ENCODE measurements around the gene RANBP3. TPM values are rescaled to one million over a fixed set of nuclear protein-coding genes. Genes with fewer than 3 reads are reported as not detected.
"Not testable (repeated sequence)": the region's sequence is repeated elsewhere in the genome, so short reads cannot be mapped to it uniquely, and the experiment has no call there.

Gene RANBP3
- total RNA-seq = 100 to 1,000 TPM in 1 of 2 donors, 10 to 100 TPM in 1; 96.5 to 119 TPM

GRCh38 chr19:5977785-5978605, at the start of gene RANBP3:
TSS of gene RANBP3 (minus strand) at chr19:5978140. CDS start at chr19:5978082, 58 bp downstream.
- H3K9me3 Mint-ChIP-seq = no peaks in the 10 kb centered on the region
- H3K4me1 Mint-ChIP-seq (ENCODE audit: low read depth in 2 of 2) = peaks cover 45 to 49% of the 10 kb centered on the region in 2 donors
- peak; percentile 96 to 97 for ATAC-seq
- H3K27me3 Mint-ChIP-seq = no peaks in the 10 kb centered on the region
- H3K36me3 Mint-ChIP-seq = peaks cover 7% of the 10 kb centered on the region
- peak within 1 kb of the TSS; percentile 92 to 94 for H3K27ac Mint-ChIP-seq
- DNase-seq (ENCODE audit: low spot score) = peak; percentile 100
- H3K4me3 Mint-ChIP-seq = peak within 1 kb of the TSS; percentile 100

GRCh38 chr19:6026390-6027227, 48.7 kb upstream of the RANBP3 start:
- H3K9me3 Mint-ChIP-seq = no peaks in the 10 kb centered on the region
- H3K36me3 Mint-ChIP-seq = no peaks in the 10 kb centered on the region
- H3K4me1 Mint-ChIP-seq (ENCODE audit: low read depth in 2 of 2) = no peaks in the 10 kb centered on the region
- ATAC-seq (no peak), DNase-seq (ENCODE audit: low spot score) (no peak)
- no peak overlapping the region for H3K4me3 Mint-ChIP-seq
- H3K27ac Mint-ChIP-seq = no peak overlapping the region
- H3K27me3 Mint-ChIP-seq = no peaks in the 10 kb centered on the region

GRCh38 chr19:6024756-6025155, 46.8 kb upstream of the RANBP3 start:
- H3K27me3 Mint-ChIP-seq; H3K9me3 Mint-ChIP-seq; ATAC-seq; H3K4me1 Mint-ChIP-seq (ENCODE audit: low read depth in 2 of 2); DNase-seq (ENCODE audit: low spot score); H3K4me3 Mint-ChIP-seq; H3K36me3 Mint-ChIP-seq; H3K27ac Mint-ChIP-seq: not testable (repeated sequence)

- Mint-ChIP-seq H3K4me3 (no peak overlapping the region), H3K36me3 (no peaks in the 10 kb centered on the region), H3K27me3 (no peaks in the 10 kb centered on the region), H3K9me3 (no peaks in the 10 kb centered on the region), H3K4me1 (ENCODE audit: low read depth in 2 of 2) (no peaks in the 10 kb centered on the region), H3K27ac (no peak overlapping the region)
- ATAC-seq (no peak), DNase-seq (ENCODE audit: low spot score) (no peak)
Observed at GRCh38 chr19:6023936-6024335, 46.0 kb upstream of the RANBP3 start.

DNA sequence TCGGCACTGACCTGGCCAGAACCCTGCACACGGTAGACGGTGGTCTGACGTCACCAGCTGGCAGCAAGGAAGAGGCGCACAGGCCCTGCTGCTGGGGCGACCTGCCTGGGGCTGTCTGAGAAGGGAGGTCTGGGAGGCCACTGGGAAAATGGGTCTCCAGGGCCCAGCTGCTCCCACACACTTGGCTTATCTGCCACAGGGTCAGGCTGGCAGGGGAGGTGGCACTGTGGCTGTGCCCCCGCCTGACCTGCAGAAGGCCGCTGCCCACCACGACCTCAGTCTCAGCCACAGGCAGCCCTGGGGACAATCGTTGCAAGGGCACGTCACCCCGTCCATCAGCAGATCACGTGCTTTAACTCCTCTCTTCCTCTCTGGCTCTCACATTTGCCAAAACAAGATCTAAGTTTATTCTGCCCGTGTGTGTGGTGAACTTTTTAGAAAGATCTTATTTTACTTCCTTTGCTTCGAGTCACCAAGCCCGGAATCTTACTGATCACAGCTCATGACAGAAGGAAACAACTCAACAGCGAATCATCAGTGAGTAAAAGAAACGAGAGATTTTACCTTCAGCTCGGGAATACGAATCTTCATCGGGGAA, 45.2 kb upstream of the RANBP3 start:
- Mint-ChIP-seq H3K4me1 (ENCODE audit: low read depth in 2 of 2) (no peaks in the 10 kb centered on the region), H3K9me3 (no peaks in the 10 kb centered on the region), H3K36me3 (no peaks in the 10 kb centered on the region), H3K4me3 (no peak overlapping the region), H3K27me3 (no peaks in the 10 kb centered on the region), H3K27ac (no peak overlapping the region)
- ATAC-seq (no peak), DNase-seq (ENCODE audit: low spot score) (no peak)

GRCh38 chr19:6022570-6023064, 44.7 kb upstream of the RANBP3 start:
- Mint-ChIP-seq H3K36me3 (no peaks in the 10 kb centered on the region), H3K4me1 (ENCODE audit: low read depth in 2 of 2) (no peaks in the 10 kb centered on the region), H3K4me3 (no peak overlapping the region), H3K9me3 (no peaks in the 10 kb centered on the region), H3K27me3 (no peaks in the 10 kb centered on the region), H3K27ac (no peak overlapping the region)
- ATAC-seq (peak in 1 of 2 donors; percentile 51), DNase-seq (ENCODE audit: low spot score) (no peak)

- H3K4me3 Mint-ChIP-seq = no peak overlapping the region
- no peak overlapping the region for H3K27ac Mint-ChIP-seq
Observed at GRCh38 chr19:6021878-6022569, 44.1 kb upstream of the RANBP3 start.

GRCh38 chr19:6020972-6021805, 43.2 kb upstream of the RANBP3 start:
- DNase-seq (ENCODE audit: low spot score) (no peak), ATAC-seq (no peak)
- Mint-ChIP-seq H3K27ac (no peak overlapping the region), H3K27me3 (no peaks in the 10 kb centered on the region), H3K4me3 (no peak overlapping the region), H3K4me1 (ENCODE audit: low read depth in 2 of 2) (no peaks in the 10 kb centered on the region), H3K36me3 (no peaks in the 10 kb centered on the region), H3K9me3 (no peaks in the 10 kb centered on the region)

More at GRCh38 chr19:6021878-6022569, 44.1 kb upstream of the RANBP3 start:
- peak; percentile 77 to 81 for ATAC-seq
- Mint-ChIP-seq H3K36me3 (no peaks in the 10 kb centered on the region), H3K9me3 (no peaks in the 10 kb centered on the region), H3K4me1 (ENCODE audit: low read depth in 2 of 2) (no peaks in the 10 kb centered on the region), H3K27me3 (no peaks in the 10 kb centered on the region)
- DNase-seq (ENCODE audit: low spot score) = peak; percentile 72

GRCh38 chr19:6020166-6020882, 42.4 kb upstream of the RANBP3 start:
- Mint-ChIP-seq H3K4me1 (ENCODE audit: low read depth in 2 of 2) (no peaks in the 10 kb centered on the region), H3K4me3 (no peak overlapping the region), H3K27ac (no peak overlapping the region), H3K9me3 (no peaks in the 10 kb centered on the region), H3K36me3 (no peaks in the 10 kb centered on the region), H3K27me3 (no peaks in the 10 kb centered on the region)
- ATAC-seq = no peak
- DNase-seq (ENCODE audit: low spot score) = no peak

- Mint-ChIP-seq H3K36me3 (no peaks in the 10 kb centered on the region), H3K27ac (no peak overlapping the region), H3K27me3 (no peaks in the 10 kb centered on the region), H3K4me3 (no peak overlapping the region), H3K9me3 (no peaks in the 10 kb centered on the region), H3K4me1 (ENCODE audit: low read depth in 2 of 2) (no peaks in the 10 kb centered on the region)
- no peak for DNase-seq (ENCODE audit: low spot score)
- no peak for ATAC-seq
Observed at GRCh38 chr19:6018786-6019185, 40.8 kb upstream of the RANBP3 start.

- Mint-ChIP-seq H3K36me3 (no peaks in the 10 kb centered on the region), H3K27ac (no peak overlapping the region)
Observed at GRCh38 chr19:6017576-6017975, 39.6 kb upstream of the RANBP3 start.

DNA sequence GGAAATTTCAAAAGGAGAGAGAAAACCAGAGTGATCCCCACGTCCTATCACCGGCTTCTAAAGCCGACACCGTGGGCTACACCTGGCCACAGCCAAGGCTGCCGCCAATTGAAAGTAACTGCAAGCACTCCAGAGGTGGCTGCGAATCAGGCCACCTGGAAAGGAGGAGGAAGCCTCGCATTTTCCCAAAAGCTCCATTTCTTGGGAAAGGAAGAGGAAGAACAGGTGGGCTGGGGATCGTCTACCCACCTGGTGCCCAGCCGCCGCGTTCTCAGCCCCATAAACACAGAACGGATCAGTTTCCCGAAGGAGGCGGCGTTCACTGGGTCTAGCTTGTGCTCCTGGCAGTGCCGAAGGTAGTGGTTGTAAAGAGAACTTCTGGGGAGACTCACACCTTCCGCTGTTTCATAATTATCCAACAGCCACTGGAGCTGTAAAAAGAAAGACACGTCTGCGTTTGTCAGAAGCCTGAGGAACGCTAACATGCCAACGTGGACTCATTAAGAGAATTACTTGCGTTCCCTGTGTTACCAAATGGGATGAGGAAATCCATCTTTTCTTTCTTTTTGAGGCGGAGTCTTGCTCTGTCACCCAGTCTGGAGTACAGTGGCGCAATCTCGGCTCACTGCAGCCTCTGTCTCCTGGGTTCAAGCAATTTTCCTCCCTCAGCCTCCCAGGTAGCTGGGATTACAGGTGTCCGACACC, 38.1 kb upstream of the RANBP3 start:
- ATAC-seq = no peak
- no peaks in the 10 kb centered on the region for H3K9me3 Mint-ChIP-seq
- H3K4me3 Mint-ChIP-seq = no peak overlapping the region
- H3K4me1 Mint-ChIP-seq (ENCODE audit: low read depth in 2 of 2) = no peaks in the 10 kb centered on the region
- no peak overlapping the region for H3K27ac Mint-ChIP-seq
- H3K36me3 Mint-ChIP-seq = no peaks in the 10 kb centered on the region
- no peak for DNase-seq (ENCODE audit: low spot score)
- no peaks in the 10 kb centered on the region for H3K27me3 Mint-ChIP-seq

More at GRCh38 chr19:6017576-6017975, 39.6 kb upstream of the RANBP3 start:
- no peaks in the 10 kb centered on the region for H3K4me1 Mint-ChIP-seq (ENCODE audit: low read depth in 2 of 2)
- no peak overlapping the region for H3K4me3 Mint-ChIP-seq
- ATAC-seq (peak in 1 of 2 donors; percentile 17), DNase-seq (ENCODE audit: low spot score) (no peak)
- no peaks in the 10 kb centered on the region for H3K9me3 Mint-ChIP-seq
- H3K27me3 Mint-ChIP-seq = no peaks in the 10 kb centered on the region

Measured in natural killer cell treated with Interleukin-12 subunit alpha and Interleukin-12 subunit beta and Interleukin-15 and Interleukin-18, amount 100 ng/mL, for 72 hours (primary cell).